GOT3 (cell line): ENCODE measurements around the gene OPA3.

Experiments used
- DNase-seq: peaks from one replicate; lab custom pipeline; 2025; ENCODE audit warnings: mixed read lengths; lab: John Stamatoyannopoulos, UW

The OPA3 gene

DNA sequence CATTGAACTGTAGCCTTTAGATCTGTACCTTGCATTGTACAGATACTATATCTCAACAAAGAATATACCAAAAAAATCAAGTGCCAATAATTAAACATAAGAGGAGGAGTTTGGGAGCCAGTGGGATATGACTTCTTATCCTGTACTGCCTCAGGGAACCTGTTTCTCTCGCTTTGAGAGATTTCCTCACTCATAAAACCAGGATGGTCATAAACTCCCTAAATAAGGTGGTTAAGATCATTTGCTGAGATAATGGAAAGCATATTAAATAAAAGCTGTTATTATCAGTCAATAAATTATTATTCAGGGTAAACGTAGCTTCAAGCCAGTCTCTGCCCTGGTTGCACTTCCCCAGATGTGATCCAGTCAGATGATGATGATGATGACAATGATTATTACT, 17.0 kb downstream of the OPA3 start:
- DNase-seq: no peak

- DNase-seq: no peak
These were observed 20.3 kb downstream of the OPA3 start for GRCh38 chr19:45564131-45564780.

GRCh38 chr19:45560686-45561085, 23.9 kb downstream of the OPA3 start:
- DNase-seq: no peak

- DNase-seq: no peak
These were observed 24.6 kb downstream of the OPA3 start for GRCh38 chr19:45560038-45560437.

GRCh38 chr19:45558399-45558878, 26.2 kb downstream of the OPA3 start:
- no peak for DNase-seq

DNA sequence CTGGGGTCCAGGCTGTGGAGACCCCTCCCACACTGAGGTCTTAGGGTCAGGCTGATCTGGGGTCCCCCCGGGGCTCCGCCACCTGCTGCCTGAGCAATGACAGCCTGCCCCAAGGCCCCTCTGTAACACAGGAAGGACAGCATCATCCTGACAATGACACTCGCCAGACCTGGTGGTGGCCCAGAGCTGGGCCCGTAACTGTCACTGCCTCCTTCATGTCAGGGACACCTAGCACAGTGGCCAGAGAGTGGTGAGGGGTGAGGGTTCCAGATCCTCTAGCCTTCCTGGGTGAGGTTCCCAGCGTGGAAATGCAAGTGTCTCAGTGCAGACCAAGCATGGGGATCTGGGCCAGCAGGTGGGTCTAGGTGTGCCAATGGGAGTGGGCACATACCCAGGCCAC, 27.8 kb downstream of the OPA3 start:
- DNase-seq: no peak

DNA sequence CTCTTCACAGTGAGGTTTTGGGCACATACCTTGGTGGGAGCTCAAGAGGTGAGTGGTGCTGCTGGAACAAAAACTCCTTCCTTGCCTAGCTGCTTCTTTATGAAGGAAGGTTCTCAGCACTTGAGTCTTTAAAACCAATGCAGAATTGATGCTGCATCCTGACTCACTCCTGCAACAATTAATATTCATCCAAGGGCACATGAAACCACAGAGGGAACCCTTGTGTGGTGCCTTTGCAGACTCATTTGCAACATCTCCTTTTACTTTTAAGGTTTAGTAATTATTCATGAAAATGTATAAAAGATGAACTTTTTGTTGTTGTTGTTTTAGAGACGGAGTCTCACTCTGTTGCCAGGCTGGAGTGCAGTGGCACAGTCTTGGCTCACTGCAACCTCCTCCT, 30.1 kb downstream of the OPA3 start:
- no peak for DNase-seq

- DNase-seq: no peak
These were observed 31.1 kb downstream of the OPA3 start for GRCh38 chr19:45553464-45553863.

DNA sequence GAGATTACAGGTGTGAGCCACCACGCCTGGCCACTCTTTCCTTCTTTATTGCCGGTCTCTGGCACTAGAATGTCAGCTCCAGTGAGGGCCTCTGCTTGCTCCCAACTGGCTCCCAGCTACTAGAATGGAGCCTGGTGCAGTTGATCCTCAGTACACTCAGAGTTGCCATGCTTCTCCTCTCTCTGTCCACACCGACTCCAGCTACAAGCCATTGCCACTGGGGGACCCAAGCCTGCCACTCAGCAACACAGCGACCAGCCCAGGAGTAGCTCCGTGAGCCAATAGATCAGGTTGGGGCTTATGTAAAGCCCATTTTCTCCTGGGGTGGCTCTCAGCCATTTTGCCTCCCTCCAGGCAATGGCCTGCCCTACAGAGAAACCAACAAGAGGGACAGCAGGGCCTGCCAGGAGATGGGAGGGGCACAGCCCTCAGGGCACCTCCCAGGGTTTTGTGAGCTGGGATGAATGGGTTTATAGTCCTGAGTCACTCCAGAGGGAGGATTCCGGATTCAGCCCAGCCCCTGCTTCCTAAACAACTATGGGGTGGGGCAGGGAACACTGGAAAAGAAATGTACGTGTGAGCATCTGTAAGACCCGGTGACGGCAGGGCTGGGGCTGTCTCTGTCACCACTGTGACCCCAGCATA, 36.5 kb downstream of the OPA3 start:
- no peak for DNase-seq

GRCh38 chr19:45547211-45547770, 37.3 kb downstream of the OPA3 start:
- no peak for DNase-seq

DNA sequence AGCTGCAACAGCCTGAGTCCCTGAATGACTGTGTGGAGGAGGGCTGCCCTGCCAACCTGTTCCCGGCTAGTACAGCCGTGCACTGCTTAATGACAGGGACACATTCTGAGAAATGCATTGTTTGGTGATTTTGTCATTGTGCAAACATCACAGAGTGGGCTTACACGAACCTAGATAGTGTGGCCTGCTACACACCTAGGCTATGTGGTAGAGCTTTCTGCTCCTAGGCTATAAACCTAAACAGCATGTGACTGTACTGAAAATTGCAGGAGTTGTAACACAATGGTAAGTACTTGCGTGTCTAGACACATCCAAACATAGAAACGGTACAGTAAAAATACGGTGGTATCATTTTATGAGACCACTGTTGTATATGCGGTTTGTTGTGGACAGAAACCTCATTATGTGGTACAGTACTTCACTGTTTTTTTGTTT, 42.4 kb downstream of the OPA3 start:
- DNase-seq: no peak

- no peak for DNase-seq
These were observed 45.1 kb downstream of the OPA3 start for GRCh38 chr19:45539459-45539858.

DNA sequence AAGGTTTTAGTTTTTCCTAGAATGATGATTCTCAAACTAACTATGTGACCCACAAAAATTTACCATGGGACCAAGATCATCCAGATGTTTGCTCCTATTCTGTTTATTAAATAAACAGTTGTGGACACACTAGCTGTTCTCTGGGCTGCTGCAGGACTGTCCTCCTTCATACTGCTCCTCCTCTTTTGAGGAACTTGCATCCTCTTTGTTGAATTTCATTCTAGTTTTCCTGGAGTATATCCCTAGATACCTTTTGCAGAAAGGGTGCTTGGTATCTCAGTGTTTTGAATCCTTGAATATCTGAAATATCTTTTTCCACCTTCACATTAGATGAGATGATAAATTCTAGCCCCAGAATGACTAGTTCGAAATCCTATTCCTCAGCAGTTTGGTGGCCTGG, 53.3 kb downstream of the OPA3 start:
- no peak for DNase-seq

GRCh38 chr19:45529420-45529785, 55.2 kb downstream of the OPA3 start:
- no peak for DNase-seq

DNA sequence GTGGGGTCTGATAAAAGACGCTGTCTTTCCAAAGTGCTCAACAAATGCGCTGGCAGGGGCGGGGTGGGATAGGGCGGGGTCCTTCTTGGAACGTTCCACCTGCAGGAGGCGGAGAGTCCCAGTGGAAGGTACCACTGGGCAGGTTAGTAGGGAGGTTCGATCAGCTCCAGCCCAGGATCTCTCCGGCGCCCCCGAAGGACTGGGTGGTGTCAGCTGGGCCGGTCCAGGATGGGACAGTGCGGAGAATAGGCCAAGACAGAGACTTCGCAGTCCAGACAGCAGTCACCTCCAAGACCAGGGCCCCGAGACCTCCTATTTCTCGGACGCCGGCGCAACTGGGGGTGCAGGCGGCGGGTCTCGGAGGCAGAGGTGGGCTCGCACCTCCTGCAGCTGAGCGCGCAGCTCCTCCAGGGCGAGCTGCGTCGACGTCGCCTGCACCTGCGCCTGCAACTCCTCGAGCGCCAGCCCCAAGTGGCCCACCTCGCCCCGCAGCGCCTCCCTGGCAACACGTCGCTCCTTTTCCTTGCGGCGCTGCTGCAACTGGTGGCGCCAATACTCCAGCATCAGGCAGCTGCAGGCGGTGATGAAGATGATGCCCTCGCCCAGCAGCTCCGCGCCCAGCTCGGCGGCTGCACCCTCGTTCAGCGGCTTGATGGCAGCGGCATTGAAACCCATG, 55.7 kb downstream of the OPA3 start:
- DNase-seq: no peak

DNA sequence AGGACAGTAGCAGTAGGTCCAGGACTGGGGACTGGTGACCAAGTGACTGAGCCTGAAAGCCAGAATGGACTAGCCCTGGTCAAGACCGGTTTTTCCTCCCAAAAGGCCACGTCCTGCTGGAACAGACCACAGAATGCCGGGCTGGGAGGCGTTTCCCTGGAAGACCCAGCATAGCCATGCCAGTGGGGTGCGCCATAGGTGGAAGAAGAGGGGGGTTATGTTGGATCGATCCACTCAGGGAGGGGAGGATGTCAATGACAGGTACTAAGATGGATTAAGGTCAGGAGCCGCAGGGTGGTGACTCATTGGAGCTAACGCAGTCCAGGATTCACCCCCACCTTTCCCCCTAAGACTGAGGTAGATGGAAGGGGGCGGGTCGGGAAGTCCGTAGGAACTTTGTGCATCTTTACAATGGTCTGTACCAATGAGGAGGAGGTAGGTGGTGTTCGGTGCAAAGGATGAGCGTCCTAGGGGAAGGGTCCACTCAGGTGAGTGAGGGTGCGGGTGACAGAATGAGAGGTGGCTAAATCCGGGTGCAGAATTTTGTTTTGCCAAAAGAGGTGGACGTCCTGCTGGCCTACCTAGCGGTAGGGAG, 56.4 kb downstream of the OPA3 start:
- DNase-seq: no peak

- DNase-seq: no peak
These were observed 56.9 kb downstream of the OPA3 start for GRCh38 chr19:45527731-45528130.

DNA sequence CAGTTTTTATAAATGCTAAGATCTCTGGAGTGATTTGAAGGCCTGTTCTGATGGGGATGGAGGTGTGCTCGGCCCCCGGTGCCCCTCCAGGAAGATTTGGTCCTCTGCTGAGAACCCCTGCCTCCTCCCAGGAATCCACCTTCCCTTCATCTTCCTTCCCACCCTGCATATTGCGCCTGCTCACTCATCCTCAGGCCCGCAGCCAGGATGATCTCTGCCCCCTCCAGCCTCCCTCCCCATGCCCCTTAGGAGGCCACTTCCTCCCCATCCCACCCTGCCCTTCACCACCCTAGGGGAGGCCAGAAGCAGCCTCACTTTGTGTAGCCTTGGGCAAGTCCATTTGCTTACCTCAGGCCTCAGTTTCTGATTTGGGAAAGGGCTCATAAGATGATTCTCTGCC, 57.6 kb downstream of the OPA3 start:
- DNase-seq: no peak

DNA sequence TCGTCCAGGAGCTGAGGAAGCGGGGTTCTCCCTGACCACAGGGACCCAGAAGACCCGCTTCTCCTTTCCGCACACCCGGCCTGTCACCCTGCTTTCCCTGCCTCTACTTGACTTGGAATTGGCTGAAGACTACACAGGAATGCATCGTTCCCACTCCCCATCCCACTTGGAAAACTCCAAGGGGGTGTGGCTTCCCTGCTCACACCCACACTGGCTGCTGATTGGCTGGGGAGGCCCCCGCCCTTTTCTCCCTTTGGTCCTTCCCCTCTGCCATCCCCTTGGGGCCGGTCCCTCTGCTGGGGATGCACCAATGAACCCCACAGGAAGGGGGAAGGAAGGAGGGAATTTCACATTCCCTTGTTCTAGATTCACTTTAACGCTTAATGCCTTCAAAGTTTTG, 58.5 kb downstream of the OPA3 start:
- no peak for DNase-seq

DNA sequence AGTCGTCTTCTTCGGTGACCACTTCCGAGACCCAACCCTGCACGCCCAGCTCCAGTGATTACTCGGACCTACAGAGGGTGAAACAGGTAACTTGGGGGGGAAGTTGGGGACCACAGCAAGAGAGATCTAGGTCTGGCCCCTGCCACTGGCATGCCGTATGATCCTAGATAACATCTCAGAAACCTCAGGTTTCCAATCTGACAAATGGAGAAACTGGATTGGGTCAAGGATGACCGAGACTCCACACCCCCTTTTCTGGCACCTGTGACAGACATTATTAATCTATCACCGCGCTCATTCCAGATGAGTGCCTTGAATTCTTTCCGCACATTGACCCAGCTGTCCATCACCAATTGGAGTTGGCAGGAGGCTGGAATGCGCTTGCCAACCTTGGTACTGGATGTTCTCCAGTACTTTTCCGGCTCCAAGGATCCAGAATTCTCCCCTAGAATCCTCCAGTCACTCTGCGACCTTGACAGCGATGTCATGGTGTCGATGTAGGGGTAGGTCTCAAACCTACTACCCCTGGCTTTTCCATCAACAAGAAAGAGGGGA, 60.0 kb downstream of the OPA3 start:
- no peak for DNase-seq

DNA sequence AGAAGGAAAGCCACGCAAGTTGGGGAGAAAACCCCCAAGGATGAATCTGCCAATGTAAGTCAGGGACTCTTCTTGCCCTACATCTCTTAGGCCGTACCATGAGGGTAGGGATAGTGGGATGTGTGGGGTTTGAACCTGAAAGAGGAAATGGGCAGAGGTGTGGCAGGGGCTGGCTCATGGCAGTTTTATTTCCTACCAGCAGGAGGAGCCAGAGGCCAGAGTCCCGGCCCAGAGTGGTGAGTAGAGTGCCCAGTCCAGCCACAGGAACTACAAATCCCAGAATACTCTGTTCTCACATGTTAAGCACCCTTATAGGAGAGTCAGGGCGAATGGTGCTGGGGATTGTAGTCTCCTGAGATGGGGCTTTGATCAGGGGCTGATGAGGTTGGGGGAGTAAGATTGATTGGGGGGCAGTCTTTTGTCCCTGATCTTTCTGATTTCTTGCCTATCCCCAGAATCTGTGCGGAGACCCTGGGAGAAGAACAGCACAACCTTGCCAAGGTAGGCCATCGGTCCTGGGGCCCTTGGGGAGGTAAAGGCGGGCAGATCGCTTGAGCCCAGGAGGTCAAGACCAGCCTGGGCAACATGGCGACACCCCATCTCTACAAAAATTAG, 60.9 kb downstream of the OPA3 start:
- DNase-seq: peak; percentile 22
